Trophoblast cell (in vitro differentiated cells and primary cell): ENCODE measurements around the gene NKTR.
A peak's percentile ranks its signal among the peaks of the same experiment; 100 is the strongest.

ENCODE experiments used
- DNase-seq, 2 donors: peaks; one replicate each; pipeline ENCODE4 v3.0.0-alpha.2; 2016
- H2AFZ ChIP-seq: 2 replicates; pipeline ENCODE4 v1.6.1; 2013; ENCODE audit warnings: low read length, moderate library complexity, mild to moderate bottlenecking; ENCODE audit not compliant: insufficient read depth, poor library complexity
- H2AK5ac ChIP-seq: 2 replicates; pipeline ENCODE4 v1.6.1; 2013; ENCODE audit warnings: mild to moderate bottlenecking, low read length
- H2BK120ac ChIP-seq: 2 replicates; pipeline ENCODE4 v1.6.1; 2013; ENCODE audit warnings: low read length, mild to moderate bottlenecking, moderate library complexity; ENCODE audit not compliant: insufficient read depth, poor library complexity
- H2BK12ac ChIP-seq: 2 replicates; pipeline ENCODE4 v1.6.1; 2013; ENCODE audit warnings: mild to moderate bottlenecking, low read length, moderate library complexity
- H2BK5ac ChIP-seq: 2 replicates; pipeline ENCODE4 v1.6.1; 2013; ENCODE audit warnings: low read length, low read depth, moderate library complexity, mild to moderate bottlenecking; ENCODE audit not compliant: poor library complexity
- H3K14ac ChIP-seq: 2 replicates; pipeline ENCODE4 v1.6.1; 2013; ENCODE audit warnings: mild to moderate bottlenecking, low read length
- H3K18ac ChIP-seq: 2 replicates; pipeline ENCODE4 v1.6.1; 2013; ENCODE audit warnings: mild to moderate bottlenecking, low read length
- H3K23ac ChIP-seq: 2 replicates; pipeline ENCODE4 v1.6.1; 2013; ENCODE audit warnings: low read length
- H3K27ac ChIP-seq: 2 replicates; pipeline ENCODE4 v1.5.1; 2013; ENCODE audit warnings: low read depth, mild to moderate bottlenecking, inconsistent platforms, low read length, moderate library complexity
- H3K27me3 ChIP-seq: 2 replicates; pipeline ENCODE4 v1.6.1; 2013; ENCODE audit warnings: inconsistent platforms, mild to moderate bottlenecking, low read length, moderate library complexity; ENCODE audit not compliant: insufficient read depth
- H3K36me3 ChIP-seq, 2 experiments: 1 replicate in 1 of 2; 2 replicates in 1 of 2; pipeline ENCODE4 v1.6.1; 2013; ENCODE audit warnings: low read length in 2 of 2, mild to moderate bottlenecking in 2 of 2, moderate library complexity in 1 of 2; ENCODE audit not compliant: insufficient read depth in 2 of 2, control insufficient read depth in 1 of 2
- H3K4ac ChIP-seq: 2 replicates; pipeline ENCODE4 v1.6.1; 2013; ENCODE audit warnings: low read depth, mild to moderate bottlenecking, low read length, moderate library complexity
- H3K4me1 ChIP-seq, 2 experiments: 1 replicate in 1 of 2; 2 replicates in 1 of 2; pipeline ENCODE4 v1.6.1; 2013; ENCODE audit warnings: low read length in 2 of 2, mild to moderate bottlenecking in 2 of 2, moderate library complexity in 1 of 2; ENCODE audit not compliant: insufficient read depth in 2 of 2, control insufficient read depth in 1 of 2
- H3K4me2 ChIP-seq: 2 replicates; pipeline ENCODE4 v1.6.1; 2013; ENCODE audit warnings: inconsistent platforms, mild to moderate bottlenecking, low read length, moderate library complexity
- H3K4me3 ChIP-seq: 2 replicates; pipeline ENCODE4 v1.5.1; 2013; ENCODE audit warnings: mild to moderate bottlenecking, low read depth, low read length, inconsistent platforms
- H3K79me1 ChIP-seq: one replicate; pipeline ENCODE4 v1.6.1; 2013; ENCODE audit warnings: low read length
- H3K79me2 ChIP-seq: 2 replicates; pipeline ENCODE4 v1.6.1; 2013; ENCODE audit warnings: low read length, mild to moderate bottlenecking; ENCODE audit not compliant: control insufficient read depth, insufficient read depth, poor library complexity
- H3K9ac ChIP-seq: 2 replicates; pipeline ENCODE4 v1.6.1; 2013; ENCODE audit warnings: mild to moderate bottlenecking, low read length
- H3K9me3 ChIP-seq: 2 replicates; pipeline ENCODE4 v1.6.1; 2013; ENCODE audit warnings: low read depth, mild to moderate bottlenecking, control low read depth, inconsistent platforms, low read length; ENCODE audit not compliant: insufficient read depth
- H4K12ac ChIP-seq: 2 replicates; pipeline ENCODE4 v1.6.1; 2013; ENCODE audit warnings: low read depth, mild to moderate bottlenecking, low read length, moderate library complexity
- H4K8ac ChIP-seq: 2 replicates; pipeline ENCODE4 v1.6.1; 2013; ENCODE audit warnings: low read depth, mild to moderate bottlenecking, low read length, moderate library complexity
- H4K91ac ChIP-seq: one replicate; pipeline ENCODE4 v1.6.1; 2013; ENCODE audit warnings: low read depth, mild to moderate bottlenecking, low read length, moderate library complexity
- WGBS: extraction: QIAGEN DNeasy Blood & Tissue Kit; methylation state at CpG from one replicate; pipeline ENCODE4 v1.1.7; 2013; ENCODE audit warnings: missing lambda C conversion rate; ENCODE audit not compliant: insufficient read length, insufficient coverage; ENCODE audit errors: extremely low coverage; 5-methylcytosine and 5-hydroxymethylcytosine counted together

The NKTR gene

GRCh38 chr3:42680271-42680670 lies 79.8 kb downstream of the NKTR start:
- H3K4me3 ChIP-seq = no peak overlapping the region
- H4K91ac ChIP-seq = peak overlapping the region; percentile 10
- H2BK12ac ChIP-seq = no peak overlapping the region
- no CpG with 5 or more reads among the region's 1 CpG for WGBS
- H2AFZ ChIP-seq = no peak overlapping the region
- H3K27me3 ChIP-seq = no peaks in the 10 kb centered on the region
- DNase-seq = no peak
- H3K9ac ChIP-seq = no peak overlapping the region
- no peaks in the 10 kb centered on the region for H3K79me2 ChIP-seq
- H3K4me1 ChIP-seq = peaks cover 3 to 5% of the 10 kb centered on the region in 2 experiments
- no peak overlapping the region for H3K23ac ChIP-seq
- no peaks in the 10 kb centered on the region for H3K9me3 ChIP-seq
- H3K4ac ChIP-seq = no peak overlapping the region
- no peak overlapping the region for H3K14ac ChIP-seq
- no peak overlapping the region for H2BK120ac ChIP-seq
- H3K36me3 ChIP-seq = no peaks in the 10 kb centered on the region
- H3K27ac ChIP-seq = no peak overlapping the region
- H3K79me1 ChIP-seq = peaks cover 2% of the 10 kb centered on the region
- H4K8ac ChIP-seq = no peak overlapping the region
- H3K18ac ChIP-seq = no peak overlapping the region
- no peak overlapping the region for H2BK5ac ChIP-seq
- H4K12ac ChIP-seq = no peak overlapping the region
- no peak overlapping the region for H2AK5ac ChIP-seq
- no peak overlapping the region for H3K4me2 ChIP-seq

GRCh38 chr3:42680806-42681205 lies 80.3 kb downstream of the NKTR start:
- Histone ChIP-seq H3K27me3 (no peaks in the 10 kb centered on the region), H3K18ac (no peak overlapping the region), H4K8ac (no peak overlapping the region), H3K14ac (no peak overlapping the region), H2BK120ac (no peak overlapping the region), H3K4ac (no peak overlapping the region), H4K12ac (no peak overlapping the region), H4K91ac (no peak overlapping the region), H2BK12ac (no peak overlapping the region), H3K4me2 (no peak overlapping the region), H2AK5ac (no peak overlapping the region), H2BK5ac (no peak overlapping the region), H3K9ac (no peak overlapping the region), H3K27ac (no peak overlapping the region), H3K4me1 (peaks cover 3 to 5% of the 10 kb centered on the region in 2 experiments), H3K79me2 (no peaks in the 10 kb centered on the region), H3K36me3 (no peaks in the 10 kb centered on the region), H3K9me3 (peaks cover under 1% of the 10 kb centered on the region), H3K4me3 (no peak overlapping the region), H3K79me1 (peaks cover 2% of the 10 kb centered on the region), H3K23ac (no peak overlapping the region), H2AFZ (no peak overlapping the region)
- WGBS = no CpG with 5 or more reads among the region's 4 CpGs
- DNase-seq = peak in 1 of 2 donors; percentile 31

GRCh38 chr3:42681361-42682038 lies 81.0 kb downstream of the NKTR start:
- H3K36me3 ChIP-seq = no peaks in the 10 kb centered on the region
- H3K4ac ChIP-seq = no peak overlapping the region
- H3K27me3 ChIP-seq = no peaks in the 10 kb centered on the region
- H3K4me1 ChIP-seq = peaks cover 3 to 5% of the 10 kb centered on the region in 2 experiments
- no peak overlapping the region for H4K91ac ChIP-seq
- no peak overlapping the region for H4K8ac ChIP-seq
- DNase-seq = no peak
- no peak overlapping the region for H3K4me3 ChIP-seq
- peaks cover 4% of the 10 kb centered on the region for H3K9me3 ChIP-seq
- H3K9ac ChIP-seq = no peak overlapping the region
- no peak overlapping the region for H3K4me2 ChIP-seq
- no peak overlapping the region for H3K27ac ChIP-seq
- no peak overlapping the region for H3K14ac ChIP-seq
- H2AK5ac ChIP-seq = no peak overlapping the region
- H3K79me1 ChIP-seq = peaks cover 2% of the 10 kb centered on the region
- H2BK120ac ChIP-seq = no peak overlapping the region
- no peak overlapping the region for H4K12ac ChIP-seq
- H2BK12ac ChIP-seq = no peak overlapping the region
- 100% methylated on average over 1 of the region's 10 CpGs for WGBS
- H2BK5ac ChIP-seq = no peak overlapping the region
- no peak overlapping the region for H3K18ac ChIP-seq
- no peak overlapping the region for H3K23ac ChIP-seq
- H2AFZ ChIP-seq = no peak overlapping the region
- H3K79me2 ChIP-seq = no peaks in the 10 kb centered on the region

GRCh38 chr3:42682301-42683070 lies 82.0 kb downstream of the NKTR start:
- no peak overlapping the region for H3K27ac ChIP-seq
- no peak overlapping the region for H3K4me3 ChIP-seq
- H2BK120ac ChIP-seq = no peak overlapping the region
- H3K36me3 ChIP-seq = no peaks in the 10 kb centered on the region
- H2BK5ac ChIP-seq = no peak overlapping the region
- H3K18ac ChIP-seq = no peak overlapping the region
- H2AFZ ChIP-seq = no peak overlapping the region
- no peak overlapping the region for H4K91ac ChIP-seq
- H3K79me1 ChIP-seq = peaks cover 2% of the 10 kb centered on the region
- H3K23ac ChIP-seq = no peak overlapping the region
- H2AK5ac ChIP-seq = no peak overlapping the region
- peaks cover 3 to 5% of the 10 kb centered on the region in 2 experiments for H3K4me1 ChIP-seq
- WGBS = no CpG with 5 or more reads among the region's 12 CpGs
- H3K4me2 ChIP-seq = no peak overlapping the region
- H2BK12ac ChIP-seq = peak overlapping the region; percentile 47
- H3K9me3 ChIP-seq = peaks cover 5% of the 10 kb centered on the region
- no peak overlapping the region for H4K8ac ChIP-seq
- H3K9ac ChIP-seq = no peak overlapping the region
- peak in 1 of 2 donors; percentile 54 for DNase-seq
- H3K79me2 ChIP-seq = no peaks in the 10 kb centered on the region
- no peak overlapping the region for H3K4ac ChIP-seq
- no peak overlapping the region for H4K12ac ChIP-seq
- H3K14ac ChIP-seq = no peak overlapping the region
- H3K27me3 ChIP-seq = no peaks in the 10 kb centered on the region
